CD1c-positive myeloid dendritic cell (primary cell): Measurements from ENCODE around the gene METTL23.
A peak's percentile ranks its signal among the peaks of the same experiment; 100 is the strongest.
"Not testable (repeated sequence)": the region's sequence is repeated elsewhere in the genome, so short reads cannot be mapped to it uniquely, and the experiment has no call there.

Source experiments
- DNase-seq: peaks from one replicate; pipeline ENCODE4 v3.0.0-alpha.2; 2016; ENCODE audit errors: extremely low spot score

The METTL23 gene

GRCh38 chr17:76734080-76734840 lies 7.6 kb downstream of the METTL23 start:
- DNase-seq = peak; percentile 54

GRCh38 chr17:76735006-76735405 lies 8.4 kb downstream of the METTL23 start:
- DNase-seq = peak; percentile 41

- no peak for DNase-seq
These were observed 9.1 kb downstream of the METTL23 start for GRCh38 chr17:76735586-76736348.

- peak; percentile 80 for DNase-seq
These were observed 9.9 kb downstream of the METTL23 start for GRCh38 chr17:76736349-76737081.

GRCh38 chr17:76737082-76737675 lies 10.5 kb downstream of the METTL23 start, which contains the start of gene SRSF2:
Gene SRSF2 (minus strand): TSS chr17:76737331. CDS start chr17:76737160, 171 bp downstream.
- DNase-seq = peak; percentile 100

- DNase-seq = peak; percentile 95
These were observed 11.2 kb downstream of the METTL23 start, which contains the start of gene MFSD11 for GRCh38 chr17:76737676-76738467. Gene MFSD11 (plus strand): TSS chr17:76738119. CDS start chr17:76738353, 234 bp downstream.

GRCh38 chr17:76738468-76738850 lies 11.8 kb downstream of the METTL23 start:
- peak; percentile 37 for DNase-seq

GRCh38 chr17:76739568-76740115 lies 13.0 kb downstream of the METTL23 start:
- DNase-seq = not testable (repeated sequence)

GRCh38 chr17:76740329-76741118 lies 13.9 kb downstream of the METTL23 start:
- no peak for DNase-seq

GRCh38 chr17:76742958-76743357 lies 16.3 kb downstream of the METTL23 start:
- no peak for DNase-seq

GRCh38 chr17:76744747-76745146 lies 18.1 kb downstream of the METTL23 start:
- DNase-seq = no peak

- not testable (repeated sequence) for DNase-seq
These were observed 19.1 kb downstream of the METTL23 start for GRCh38 chr17:76745785-76746184.

- DNase-seq = no peak
These were observed 21.2 kb downstream of the METTL23 start for GRCh38 chr17:76747716-76748363.

- no peak for DNase-seq
These were observed 22.0 kb downstream of the METTL23 start for GRCh38 chr17:76748657-76749056.

GRCh38 chr17:76751416-76751993 lies 24.9 kb downstream of the METTL23 start:
- no peak for DNase-seq

- DNase-seq = no peak
These were observed 25.4 kb downstream of the METTL23 start for GRCh38 chr17:76752006-76752405.

- no peak for DNase-seq
These were observed 26.7 kb downstream of the METTL23 start for GRCh38 chr17:76753061-76753961.

GRCh38 chr17:76755285-76755684 lies 28.6 kb downstream of the METTL23 start:
- no peak for DNase-seq
